GM21447 (cell line): ENCODE data around the gene TMCC1.
"Not testable (repeated sequence)": the region's sequence is repeated elsewhere in the genome, so short reads cannot be mapped to it uniquely, and the experiment has no call there.

ENCODE experiments used
- ATAC-seq: cut with Tn5 transposase; IDR thresholded peaks from one replicate; pipeline ENCODE4 v1.9.1; 2021; ENCODE audit not compliant: unreplicated experiment

The TMCC1 gene

DNA sequence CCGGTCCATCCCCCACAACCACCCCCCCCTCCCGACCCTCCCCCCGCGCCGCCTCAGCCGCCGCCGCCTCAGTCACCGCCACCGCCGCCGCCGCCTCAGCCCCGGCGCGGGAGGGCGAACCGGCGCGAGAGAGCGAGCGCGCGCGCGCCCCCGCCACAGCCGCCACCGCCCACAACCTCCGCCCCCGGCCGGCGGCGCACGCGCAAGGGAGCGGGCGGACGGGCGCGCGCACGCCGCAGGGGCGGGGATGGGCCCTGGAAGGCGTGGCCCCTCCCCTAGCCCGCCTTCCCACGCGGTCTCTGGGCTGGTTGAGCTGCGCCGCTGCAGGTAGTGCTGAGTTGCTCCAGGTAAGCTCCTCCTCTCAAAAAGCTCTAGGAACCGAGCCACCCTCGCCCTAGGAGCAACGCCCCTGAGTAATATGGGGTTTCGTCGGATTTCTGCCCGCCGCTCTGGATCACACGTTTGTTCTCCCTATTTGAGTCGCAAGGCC, at the start of gene TMCC1:
TSS of gene TMCC1 (minus strand) at position 131 of the 490 bp plus-strand sequence.
- peak; percentile 77 for ATAC-seq

GRCh38 chr3:129943020-129943419, 49.5 kb upstream of the TMCC1 start:
- ATAC-seq, result no peak

DNA sequence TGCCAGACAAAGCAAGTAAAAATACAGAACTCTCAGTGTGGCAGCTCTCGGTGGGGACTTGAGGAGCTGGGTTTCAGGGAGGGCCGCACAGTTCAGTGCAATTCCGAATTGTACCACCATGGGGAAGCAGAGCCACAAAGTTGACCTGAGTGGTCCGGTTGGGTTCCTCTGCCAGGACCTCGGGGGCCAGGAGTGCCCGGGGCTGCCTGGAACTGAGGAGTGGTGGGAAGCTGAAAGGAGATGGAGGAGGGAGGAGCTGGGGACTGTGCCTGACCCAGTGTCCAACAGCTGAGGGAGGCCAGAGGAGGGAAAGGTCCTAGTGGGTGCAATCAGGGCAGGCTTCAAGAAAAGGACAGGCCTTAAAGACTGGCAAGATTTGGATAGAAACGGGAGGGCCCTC, 48.8 kb upstream of the TMCC1 start:
- ATAC-seq, result no peak

GRCh38 chr3:129940086-129940485, 46.6 kb upstream of the TMCC1 start:
- ATAC-seq, result no peak

GRCh38 chr3:129938140-129938930, 44.8 kb upstream of the TMCC1 start:
- no peak for ATAC-seq

- ATAC-seq, result no peak
These were observed 44.2 kb upstream of the TMCC1 start for GRCh38 chr3:129937717-129938116.

DNA sequence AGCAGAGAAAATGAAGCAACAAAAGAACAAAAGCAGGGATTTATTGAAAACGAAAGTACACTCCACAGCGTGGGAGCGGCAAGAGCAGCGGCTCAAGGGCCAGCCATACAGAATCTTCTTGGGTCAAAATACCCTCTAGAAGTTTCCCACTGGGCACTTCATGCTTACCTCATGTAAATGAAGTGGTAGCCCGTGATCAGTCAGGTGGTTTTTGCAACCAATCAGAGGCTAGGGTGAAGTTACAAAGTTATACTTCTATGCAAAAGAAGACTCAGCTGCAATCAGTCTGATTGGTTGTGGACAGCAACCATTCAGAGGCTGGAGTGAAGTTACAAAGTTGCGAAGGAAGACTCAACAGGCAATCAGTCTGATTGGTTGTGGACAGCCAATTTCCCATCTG, 43.2 kb upstream of the TMCC1 start:
- no peak for ATAC-seq

GRCh38 chr3:129934234-129935123, 41.0 kb upstream of the TMCC1 start:
- no peak for ATAC-seq

- ATAC-seq, result no peak
These were observed 40.0 kb upstream of the TMCC1 start for GRCh38 chr3:129933471-129933870.

GRCh38 chr3:129929383-129929782, 35.9 kb upstream of the TMCC1 start:
- no peak for ATAC-seq

GRCh38 chr3:129927072-129927471, 33.6 kb upstream of the TMCC1 start:
- no peak for ATAC-seq

DNA sequence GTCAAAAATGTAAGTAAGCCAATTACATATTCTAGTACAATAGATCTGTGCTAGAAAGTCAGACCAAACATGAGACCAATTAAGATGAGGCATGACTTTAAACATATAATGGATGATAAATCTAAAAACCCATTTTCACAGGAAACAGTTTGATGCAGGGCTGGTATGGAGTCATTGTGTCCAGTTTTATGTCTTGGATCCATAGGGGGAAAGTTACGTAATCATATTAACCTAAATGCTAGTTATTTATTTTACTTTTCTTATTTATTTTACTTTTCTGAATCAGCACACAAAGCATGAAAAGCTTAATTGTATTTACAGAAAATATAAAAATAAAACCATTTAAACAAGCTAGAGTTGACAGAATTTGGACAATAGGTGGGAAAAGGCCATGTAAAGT, 26.3 kb upstream of the TMCC1 start:
- no peak for ATAC-seq

GRCh38 chr3:129919357-129919756, 25.8 kb upstream of the TMCC1 start:
- ATAC-seq, result no peak

DNA sequence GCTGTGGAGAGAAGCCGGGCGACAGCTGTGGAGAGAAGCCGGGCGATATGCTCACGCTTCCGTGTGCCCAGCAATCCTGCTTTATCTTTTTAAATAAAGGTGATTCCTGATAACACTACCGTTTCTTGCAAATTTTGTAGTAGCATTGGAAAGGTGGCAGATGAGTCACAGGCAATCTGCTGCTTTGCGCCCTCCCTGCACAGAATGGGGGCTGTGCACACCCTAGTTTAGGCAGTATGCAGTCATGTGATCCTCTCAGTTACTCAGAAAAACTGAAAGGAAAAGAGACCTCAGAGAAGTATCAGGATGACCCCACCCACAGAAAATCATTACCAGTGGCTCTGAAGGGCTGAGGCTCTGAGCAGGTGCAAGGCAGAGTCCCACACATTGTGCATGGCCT, 24.9 kb upstream of the TMCC1 start:
- no peak for ATAC-seq

DNA sequence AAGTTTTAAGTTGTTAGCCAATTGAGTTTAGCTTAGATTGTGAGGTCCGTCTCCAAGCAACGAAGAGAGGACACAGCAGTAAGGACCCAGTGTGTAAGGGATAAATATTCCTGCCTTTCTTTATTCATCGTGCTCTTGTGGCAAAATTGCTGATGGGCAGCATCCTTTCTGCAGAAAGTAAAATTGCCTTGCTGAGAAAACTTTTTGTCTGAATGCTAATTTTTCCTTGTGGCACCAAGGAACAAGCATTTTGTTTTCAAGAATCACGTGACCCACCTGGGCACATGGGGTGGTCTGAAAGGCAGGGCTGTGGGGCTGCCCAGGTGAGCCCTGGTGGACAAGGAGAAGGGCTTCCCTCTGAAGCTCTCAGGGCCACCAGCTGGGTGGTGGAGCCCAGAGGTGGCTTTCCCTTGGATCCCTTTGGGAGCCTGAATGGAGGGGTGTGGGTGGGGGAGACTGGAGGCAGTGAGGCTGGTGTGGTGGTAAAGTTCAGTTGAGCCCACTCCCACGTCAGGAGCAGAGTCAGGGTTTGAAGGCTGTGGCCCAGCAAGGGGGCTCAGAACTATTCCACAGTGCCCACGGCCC, 24.0 kb upstream of the TMCC1 start:
- no peak for ATAC-seq

DNA sequence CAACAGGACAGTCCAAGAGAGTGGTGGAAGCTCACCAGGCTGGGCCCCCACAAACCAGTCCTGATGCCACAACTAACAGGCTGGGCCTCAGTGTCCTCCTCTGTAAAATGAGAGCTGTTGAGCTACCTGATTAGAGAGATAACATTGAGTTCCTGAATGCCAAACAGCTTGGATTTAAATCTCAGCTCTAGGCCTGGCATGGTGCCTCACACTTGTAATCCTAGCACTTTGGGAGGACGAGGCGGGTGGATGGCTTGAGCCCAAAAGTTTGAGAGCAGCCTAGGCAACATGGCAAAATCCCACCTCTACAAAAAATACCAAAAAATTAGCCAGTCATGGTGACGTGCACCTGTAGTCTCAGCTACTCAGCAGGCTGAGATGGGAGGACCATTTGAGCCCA, 20.1 kb upstream of the TMCC1 start:
- no peak for ATAC-seq

- ATAC-seq, result no peak
These were observed 17.9 kb upstream of the TMCC1 start for GRCh38 chr3:129911261-129911861.

- ATAC-seq, result not testable (repeated sequence)
These were observed 15.7 kb upstream of the TMCC1 start for GRCh38 chr3:129909235-129909634.

DNA sequence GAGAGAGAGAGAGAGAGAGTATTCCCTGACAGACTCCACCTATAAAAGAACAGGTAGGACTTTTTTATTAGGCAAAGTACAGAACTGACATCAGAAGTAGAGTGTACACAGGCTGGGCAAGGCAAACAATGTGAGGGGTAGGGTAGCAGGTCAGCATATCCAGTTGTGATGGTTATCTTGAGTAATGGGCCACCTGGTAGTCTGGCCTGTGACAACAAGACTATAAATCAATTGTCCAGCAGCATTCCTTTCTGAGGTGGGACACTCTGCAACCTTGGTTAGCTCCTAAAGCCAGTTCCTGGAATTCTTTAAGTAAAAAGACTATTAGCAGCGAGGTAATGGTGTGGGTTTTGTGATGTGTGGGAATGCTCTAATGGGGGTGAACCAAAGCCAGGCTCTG, 14.9 kb upstream of the TMCC1 start:
- no peak for ATAC-seq

- ATAC-seq, result not testable (repeated sequence)
These were observed 7.8 kb upstream of the TMCC1 start for GRCh38 chr3:129901272-129901671.

DNA sequence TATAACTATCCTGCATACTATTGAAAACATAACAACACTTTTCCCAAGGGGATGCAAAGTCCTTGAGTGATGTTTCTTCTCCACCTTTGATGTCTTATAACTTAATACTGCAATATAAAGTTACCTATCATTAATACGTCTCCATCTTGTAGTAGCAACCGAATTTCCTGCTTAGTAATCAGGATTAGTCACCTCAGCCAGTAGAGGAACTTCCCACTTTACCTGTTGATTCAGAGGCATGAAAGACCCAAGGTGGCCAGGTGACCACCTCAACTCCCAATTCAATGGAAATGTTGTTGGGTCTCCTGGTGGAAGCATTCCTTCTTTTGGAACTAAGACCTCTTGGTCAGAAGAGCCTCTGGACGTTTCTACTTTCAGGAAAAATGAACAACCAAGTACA, 3.5 kb upstream of the TMCC1 start:
- no peak for ATAC-seq
